ENCODE measurements around the gene LHFPL3.

- TF ChIP-seq CTCF (IDR thresholded peaks at IDR 0.05 in 4 of 5, conservative IDR thresholded peaks at IDR 0.05 in 1 of 5) (no peak), POLR2A (IDR thresholded peaks at IDR 0.05) (no peak)
These were observed 328.1 kb downstream of the LHFPL3 start for GRCh38 chr7:104656467-104656866.
